Renal cortex interstitium (tissue), 11 donors: ENCODE measurements around the gene PCK2. TPM values are rescaled to one million over a fixed set of nuclear protein-coding genes. Genes with fewer than 3 reads are reported as not detected.
A peak's percentile ranks its signal among the peaks of the same experiment; 100 is the strongest.
"Not testable (repeated sequence)": the region's sequence is repeated elsewhere in the genome, so short reads cannot be mapped to it uniquely, and the experiment has no call there.

Source experiments
- DNase-seq, 11 donors: peaks; one replicate each; pipeline ENCODE4 v3.0.0-alpha.2; 2013; ENCODE audit warnings: low read depth in 9 of 11, low spot score in 4 of 11; ENCODE audit errors: extremely low read depth in 1 of 11
- polyA plus RNA-seq, 3 donors: library from polyadenylated mRNA; unstranded; fragments of 120-200 nt; gene quantifications; one replicate each; pipeline ENCODE4 v1.2.1, GENCODE V29; 2013; ENCODE audit not compliant: insufficient read length in 3 of 3

Gene PCK2
- polyA plus RNA-seq, 3 donors: 28.9 to 37.3 (median 34.4) TPM

GRCh38 chr14:24103451-24103850, 9.3 kb downstream of the PCK2 start:
- DNase-seq: no peak

DNA sequence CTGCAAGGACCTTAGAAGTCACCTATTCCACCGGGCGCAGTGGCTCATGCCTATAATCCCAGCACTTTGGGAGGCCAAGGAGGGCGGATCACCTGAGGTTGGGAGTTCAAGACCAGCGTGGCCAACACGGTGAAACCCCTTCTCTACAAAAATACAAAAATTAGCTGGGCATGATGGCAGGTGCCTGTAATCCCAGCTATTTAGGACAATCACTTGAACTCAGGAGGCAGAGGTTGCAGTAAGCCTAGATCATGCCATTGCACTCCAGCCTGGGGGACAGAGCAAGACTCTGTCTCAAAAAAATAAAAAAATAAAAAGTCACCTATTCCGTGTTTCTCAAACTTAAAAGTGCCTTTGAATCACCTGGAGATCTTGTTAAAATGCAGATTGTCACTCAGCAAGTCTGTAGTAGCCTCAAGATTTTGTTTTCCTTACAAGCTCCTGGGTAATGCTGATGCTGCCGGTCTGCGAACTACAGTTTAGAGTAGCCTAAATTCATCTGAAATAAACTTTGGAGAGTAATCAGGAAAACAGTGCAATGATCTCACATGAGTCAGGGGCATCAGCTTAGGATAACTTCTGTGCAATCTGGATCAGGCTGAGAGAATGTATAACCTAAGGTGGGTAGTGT, 11.6 kb downstream of the PCK2 start:
- not testable (repeated sequence) for DNase-seq

GRCh38 chr14:24106672-24107271, 12.7 kb downstream of the PCK2 start:
- DNase-seq: no peak

GRCh38 chr14:24108336-24108874, 14.3 kb downstream of the PCK2 start:
- no peak for DNase-seq

- DNase-seq: no peak
Observed at GRCh38 chr14:24110060-24110459, 15.9 kb downstream of the PCK2 start.

GRCh38 chr14:24110523-24110922, 16.4 kb downstream of the PCK2 start:
- no peak for DNase-seq

GRCh38 chr14:24113379-24113800, 19.3 kb downstream of the PCK2 start:
- DNase-seq: no peak

GRCh38 chr14:24113801-24114531, 19.9 kb downstream of the PCK2 start:
- DNase-seq: peak in 9 of 11 donors; percentile 74 to 86 (median 80)

- DNase-seq: peak; percentile 96 to 100 (median 99)
Observed at GRCh38 chr14:24114532-24115421, 20.7 kb downstream of the PCK2 start, which contains the start of the genes DCAF11 and NRL. Gene DCAF11, plus strand, starts transcription at chr14:24114777. Its CDS starts 818 bp downstream, at chr14:24115595. Gene NRL, minus strand, starts transcription at chr14:24114949. Its CDS starts 32,101 bp downstream, at chr14:24082848.

DNA sequence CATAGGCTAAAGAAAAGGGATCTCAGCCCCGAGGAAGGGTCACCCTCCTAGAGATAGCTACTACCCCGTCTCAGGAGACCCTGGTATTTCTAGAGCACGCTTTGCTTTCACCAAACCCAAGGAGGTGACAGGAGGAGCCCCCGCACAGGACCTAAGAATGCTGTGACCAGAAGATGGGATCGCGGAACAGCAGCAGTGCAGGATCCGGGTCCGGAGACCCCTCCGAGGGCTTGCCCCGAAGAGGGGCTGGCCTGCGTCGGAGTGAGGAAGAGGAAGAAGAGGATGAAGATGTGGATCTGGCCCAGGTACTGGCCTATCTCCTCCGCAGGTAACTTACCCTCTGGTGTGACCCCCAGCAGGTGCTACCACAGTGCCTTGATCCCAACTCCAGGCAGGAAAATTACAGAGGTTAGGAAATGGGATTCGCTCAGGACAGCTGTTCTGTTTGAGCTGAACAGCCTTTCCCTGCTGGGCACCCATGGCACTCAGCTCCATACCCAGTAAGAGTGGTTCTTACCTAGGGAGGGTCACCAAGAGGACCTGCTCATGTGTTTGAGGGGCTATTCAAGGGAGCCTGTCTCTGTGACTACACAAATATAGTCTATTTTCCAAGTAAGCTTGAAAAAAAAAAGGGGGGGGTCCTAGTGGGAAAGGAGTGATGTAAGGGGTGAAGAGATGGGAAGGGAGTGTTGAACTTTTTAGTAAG, 21.5 kb downstream of the PCK2 start:
- DNase-seq: no peak

DNA sequence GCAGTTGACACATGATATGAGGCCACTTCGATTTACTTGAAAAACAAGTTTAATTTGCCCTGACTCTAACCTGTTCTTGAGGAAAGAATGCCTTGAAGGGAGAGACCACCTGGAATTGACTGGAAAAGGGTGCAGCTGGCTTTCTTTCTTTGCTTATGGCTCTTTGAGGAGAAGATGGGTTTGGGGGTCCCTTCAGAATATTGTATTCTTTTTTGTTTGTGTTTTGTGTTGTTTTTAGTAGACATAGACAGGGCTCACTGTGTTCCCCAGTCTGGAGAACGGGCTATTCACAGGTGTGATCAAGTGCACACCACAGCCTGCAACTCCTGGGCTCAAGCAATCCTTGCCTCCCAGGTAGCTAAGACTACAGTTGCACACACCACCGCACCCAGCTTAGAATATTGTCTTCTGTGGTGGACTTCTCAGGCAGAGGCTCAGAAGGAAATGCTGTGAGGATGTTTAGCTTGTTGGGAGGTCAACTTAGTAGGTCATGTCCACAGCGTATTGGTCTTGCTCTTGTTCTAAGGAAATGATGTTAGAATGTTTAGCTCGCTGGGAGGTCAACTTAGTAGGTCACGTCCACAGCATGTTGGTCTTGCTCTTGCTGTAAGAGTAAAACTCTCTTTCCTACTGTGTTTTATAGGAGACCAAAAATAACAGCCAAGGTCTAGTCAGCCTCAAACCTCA, 22.2 kb downstream of the PCK2 start:
- DNase-seq: no peak

DNA sequence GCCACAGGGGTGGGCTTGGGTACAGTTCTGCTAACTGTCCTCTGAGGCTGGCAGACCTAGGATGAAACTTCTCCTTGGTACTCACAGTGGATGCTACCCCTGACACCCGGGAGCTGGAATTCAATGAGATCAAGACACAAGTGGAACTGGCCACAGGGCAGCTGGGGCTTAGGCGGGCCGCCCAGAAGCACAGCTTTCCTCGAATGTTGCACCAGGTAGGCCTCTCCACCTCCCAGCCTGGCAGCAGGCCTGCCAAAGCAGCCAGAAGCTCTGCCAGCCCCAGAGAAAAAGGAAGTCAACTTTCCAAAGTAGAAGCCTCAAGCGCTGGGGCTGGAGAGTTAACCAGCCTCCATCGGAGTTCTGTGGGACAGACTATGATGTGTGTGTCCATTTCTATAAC, 23.1 kb downstream of the PCK2 start:
- DNase-seq: no peak

GRCh38 chr14:24119691-24120090, 25.6 kb downstream of the PCK2 start:
- DNase-seq: no peak

- no peak for DNase-seq
Observed at GRCh38 chr14:24121210-24121609, 27.1 kb downstream of the PCK2 start.

DNA sequence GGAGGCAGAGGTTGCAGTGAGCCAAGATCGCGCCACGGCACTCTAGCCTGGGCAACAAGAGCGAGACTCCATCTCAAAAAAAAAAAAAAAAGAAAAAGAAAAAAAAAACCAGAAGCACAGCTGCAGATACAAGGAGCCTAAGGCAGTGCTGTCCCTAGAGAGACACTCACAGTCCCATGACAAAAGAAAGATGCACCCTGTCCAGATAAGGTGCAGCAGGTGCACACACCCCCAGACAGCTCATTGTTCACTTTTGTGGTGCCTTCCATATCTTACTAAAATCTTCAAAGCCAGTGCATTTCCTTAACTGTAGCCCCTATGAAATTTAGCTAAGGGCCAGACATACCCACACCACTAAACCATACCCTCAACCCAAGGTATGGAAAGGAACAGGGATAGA, 28.3 kb downstream of the PCK2 start:
- DNase-seq: no peak

- no peak for DNase-seq
Observed at GRCh38 chr14:24122898-24123297, 28.8 kb downstream of the PCK2 start.

- DNase-seq: no peak
Observed at GRCh38 chr14:24123424-24124417, 29.6 kb downstream of the PCK2 start.
